ENCODE results near the gene GPC5.

DNA sequence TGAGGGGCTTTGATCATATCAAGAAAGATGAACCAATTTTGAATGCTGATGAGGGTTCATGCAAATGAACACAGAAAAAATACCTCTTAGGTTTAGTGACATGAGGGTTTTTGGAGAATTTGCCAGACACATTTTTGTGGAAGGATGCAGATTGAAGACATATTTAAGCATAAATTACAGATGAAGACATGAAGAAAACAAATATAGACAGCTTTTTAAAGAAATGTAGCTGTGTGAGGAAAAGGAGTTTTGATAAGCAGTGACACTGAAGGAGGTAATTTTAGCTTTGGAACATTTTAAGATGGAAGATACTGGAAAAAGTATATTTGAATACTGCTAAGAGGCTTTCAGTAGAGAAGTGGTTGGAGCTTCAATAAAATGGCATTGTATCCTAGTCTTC lies 1017.4 kb downstream of the GPC5 start:
- no peak for TF ChIP-seq ZNF302 (CRISPR knock-in tag; IDR thresholded peaks at IDR 0.05)
- TF ChIP-seq POLR2A (IDR thresholded peaks at IDR 0.05; ENCODE audit: low read length): no peak
- no peak for TF ChIP-seq CTCF (IDR thresholded peaks at IDR 0.05)
- no peak for TF ChIP-seq TP53 (CRISPR knock-in tag; IDR thresholded peaks at IDR 0.05)
- TF ChIP-seq RAD21 (conservative IDR thresholded peaks at IDR 0.05 in 1 of 2, IDR thresholded peaks at IDR 0.05 in 1 of 2): no peak
- no peak for TF ChIP-seq ZFP36 (IDR thresholded peaks at IDR 0.05; ENCODE audit: borderline replicate concordance, partially characterized antibody)
- TF ChIP-seq, protein P1, sequence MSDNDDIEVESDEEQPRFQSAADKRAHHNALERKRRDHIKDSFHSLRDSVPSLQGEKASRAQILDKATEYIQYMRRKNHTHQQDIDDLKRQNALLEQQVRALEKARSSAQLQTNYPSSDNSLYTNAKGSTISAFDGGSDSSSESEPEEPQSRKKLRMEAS (IDR thresholded peaks at IDR 0.05): no peak
- no peak for TF ChIP-seq EP300 (IDR thresholded peaks at IDR 0.05)
- TF ChIP-seq SREBF2 (IDR thresholded peaks at IDR 0.05): no peak
- TF ChIP-seq RFX5 (IDR thresholded peaks at IDR 0.05): no peak
- TF ChIP-seq, protein P2, sequence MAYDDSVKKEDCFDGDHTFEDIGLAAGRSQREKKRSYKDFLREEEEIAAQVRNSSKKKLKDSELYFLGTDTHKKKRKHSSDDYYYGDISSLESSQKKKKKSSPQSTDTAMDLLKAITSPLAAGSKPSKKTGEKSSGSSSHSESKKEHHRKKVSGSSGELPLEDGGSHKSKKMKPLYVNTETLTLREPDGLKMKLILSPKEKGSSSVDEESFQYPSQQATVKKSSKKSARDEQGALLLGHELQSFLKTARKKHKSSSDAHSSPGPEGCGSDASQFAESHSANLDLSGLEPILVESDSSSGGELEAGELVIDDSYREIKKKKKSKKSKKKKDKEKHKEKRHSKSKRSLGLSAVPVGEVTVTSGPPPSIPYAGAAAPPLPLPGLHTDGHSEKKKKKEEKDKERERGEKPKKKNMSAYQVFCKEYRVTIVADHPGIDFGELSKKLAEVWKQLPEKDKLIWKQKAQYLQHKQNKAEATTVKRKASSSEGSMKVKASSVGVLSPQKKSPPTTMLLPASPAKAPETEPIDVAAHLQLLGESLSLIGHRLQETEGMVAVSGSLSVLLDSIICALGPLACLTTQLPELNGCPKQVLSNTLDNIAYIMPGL (CRISPR knock-in tag; IDR thresholded peaks at IDR 0.05; ENCODE audit: borderline replicate concordance): no peak
- TF ChIP-seq REST (IDR thresholded peaks at IDR 0.05): no peak
- no peak for TF ChIP-seq MAZ (IDR thresholded peaks at IDR 0.05; ENCODE audit: borderline replicate concordance, low read depth, low read length)

All from A549 (cell line).